ENCODE data around the gene PTPN6. TPM values are rescaled to one million over a fixed set of nuclear protein-coding genes. Genes with fewer than 3 reads are reported as not detected.

The PTPN6 gene
- total RNA-seq, 1 donor from 2014 or later: 0.94 TPM

GRCh38 chr12:6951551-6952120, 480 bp downstream of the PTPN6 start:
- H3K27ac Mint-ChIP-seq (ENCODE audit: unreplicated experiment): no peak overlapping the region
- no peaks in the 10 kb centered on the region for H3K9me3 Mint-ChIP-seq (ENCODE audit: unreplicated experiment)
- H3K27me3 Mint-ChIP-seq (ENCODE audit: unreplicated experiment): no peaks in the 10 kb centered on the region
- peaks cover 27% of the 10 kb centered on the region for H3K4me1 Mint-ChIP-seq (ENCODE audit: unreplicated experiment)
- H3K4me3 Mint-ChIP-seq (ENCODE audit: unreplicated experiment): no peak overlapping the region
- TF ChIP-seq, protein P1, sequence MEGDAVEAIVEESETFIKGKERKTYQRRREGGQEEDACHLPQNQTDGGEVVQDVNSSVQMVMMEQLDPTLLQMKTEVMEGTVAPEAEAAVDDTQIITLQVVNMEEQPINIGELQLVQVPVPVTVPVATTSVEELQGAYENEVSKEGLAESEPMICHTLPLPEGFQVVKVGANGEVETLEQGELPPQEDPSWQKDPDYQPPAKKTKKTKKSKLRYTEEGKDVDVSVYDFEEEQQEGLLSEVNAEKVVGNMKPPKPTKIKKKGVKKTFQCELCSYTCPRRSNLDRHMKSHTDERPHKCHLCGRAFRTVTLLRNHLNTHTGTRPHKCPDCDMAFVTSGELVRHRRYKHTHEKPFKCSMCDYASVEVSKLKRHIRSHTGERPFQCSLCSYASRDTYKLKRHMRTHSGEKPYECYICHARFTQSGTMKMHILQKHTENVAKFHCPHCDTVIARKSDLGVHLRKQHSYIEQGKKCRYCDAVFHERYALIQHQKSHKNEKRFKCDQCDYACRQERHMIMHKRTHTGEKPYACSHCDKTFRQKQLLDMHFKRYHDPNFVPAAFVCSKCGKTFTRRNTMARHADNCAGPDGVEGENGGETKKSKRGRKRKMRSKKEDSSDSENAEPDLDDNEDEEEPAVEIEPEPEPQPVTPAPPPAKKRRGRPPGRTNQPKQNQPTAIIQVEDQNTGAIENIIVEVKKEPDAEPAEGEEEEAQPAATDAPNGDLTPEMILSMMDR (IDR thresholded peaks at IDR 0.05): no peak
- H3K36me3 Mint-ChIP-seq (ENCODE audit: unreplicated experiment): peaks cover 9% of the 10 kb centered on the region
- no peak for DNase-seq (ENCODE audit: extremely low spot score, unreplicated experiment)

DNA sequence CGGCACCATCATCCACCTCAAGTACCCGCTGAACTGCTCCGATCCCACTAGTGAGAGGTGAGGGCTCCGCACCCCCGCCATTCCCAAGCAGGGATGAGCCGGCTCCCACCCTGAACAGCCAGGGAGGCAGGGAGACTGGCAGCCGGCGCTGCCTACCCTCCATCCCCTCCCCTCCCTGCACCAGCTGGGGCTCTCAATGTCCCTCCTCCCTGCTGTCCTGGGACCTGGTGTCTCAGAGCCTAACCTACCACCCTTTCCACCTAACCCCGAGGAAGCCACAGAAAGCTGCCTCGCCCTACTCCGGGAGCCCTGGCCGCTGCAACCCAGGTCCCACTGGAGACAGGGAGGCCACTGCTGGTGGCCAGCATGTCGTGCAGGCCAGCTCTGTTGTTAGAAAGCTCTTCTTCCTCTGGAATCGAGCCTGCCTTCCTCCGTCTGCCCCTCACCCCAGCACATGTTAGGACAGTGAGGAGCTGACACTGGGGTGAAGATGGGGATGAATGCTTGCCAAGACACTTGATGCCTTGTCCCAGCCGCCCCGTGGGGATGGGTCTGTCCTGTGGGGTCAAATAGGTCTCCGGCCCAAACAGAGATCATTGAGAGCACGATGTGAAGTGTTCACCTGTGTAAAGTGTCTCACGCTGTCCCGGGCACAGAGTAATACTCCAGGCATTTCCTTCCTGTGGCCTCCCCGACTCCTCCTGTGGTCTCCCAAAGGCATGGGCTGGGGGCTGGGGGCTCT, 1.1 kb downstream of the PTPN6 start:
- TF ChIP-seq, protein P1 (IDR thresholded peaks at IDR 0.05): no peak
- DNase-seq (ENCODE audit: extremely low spot score, unreplicated experiment): no peak
- no peak overlapping the region for H3K27ac Mint-ChIP-seq (ENCODE audit: unreplicated experiment)
- H3K36me3 Mint-ChIP-seq (ENCODE audit: unreplicated experiment): peaks cover 4% of the 10 kb centered on the region
- H3K4me1 Mint-ChIP-seq (ENCODE audit: unreplicated experiment): peaks cover 23% of the 10 kb centered on the region
- no peak overlapping the region for H3K4me3 Mint-ChIP-seq (ENCODE audit: unreplicated experiment)
- H3K9me3 Mint-ChIP-seq (ENCODE audit: unreplicated experiment): no peaks in the 10 kb centered on the region
- no peaks in the 10 kb centered on the region for H3K27me3 Mint-ChIP-seq (ENCODE audit: unreplicated experiment)

DNA sequence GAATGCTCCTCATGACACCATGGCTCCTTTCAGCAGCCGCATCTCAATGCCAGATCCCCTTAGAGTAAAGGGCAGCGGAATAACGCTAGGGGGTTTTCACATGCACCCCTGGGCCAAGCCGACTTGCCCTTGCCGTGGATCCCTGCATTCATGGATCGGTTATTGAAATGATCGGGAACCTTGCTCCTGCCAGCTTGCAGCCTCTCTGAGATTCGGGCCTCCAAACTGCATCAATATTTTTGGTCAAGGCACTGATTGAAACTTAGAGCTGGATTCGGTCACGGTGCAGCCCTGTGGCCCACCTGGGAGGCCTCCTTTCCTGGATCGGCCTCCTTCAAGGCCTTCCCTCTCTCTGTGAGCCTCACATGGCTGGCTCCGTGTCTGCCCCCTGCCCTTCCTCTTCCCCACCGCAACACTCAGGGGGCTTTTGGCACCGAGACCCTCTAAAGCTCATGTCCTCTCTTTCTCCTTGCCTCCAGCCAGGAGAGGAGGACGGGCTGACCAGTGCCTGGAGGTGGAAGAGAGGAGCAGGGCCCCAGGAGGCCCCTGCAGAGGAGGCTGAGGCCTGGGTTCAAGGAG, 1.8 kb downstream of the PTPN6 start:
- peaks cover 23% of the 10 kb centered on the region for H3K4me1 Mint-ChIP-seq (ENCODE audit: unreplicated experiment)
- TF ChIP-seq, protein P1 (IDR thresholded peaks at IDR 0.05): no peak
- no peaks in the 10 kb centered on the region for H3K9me3 Mint-ChIP-seq (ENCODE audit: unreplicated experiment)
- no peaks in the 10 kb centered on the region for H3K27me3 Mint-ChIP-seq (ENCODE audit: unreplicated experiment)
- H3K36me3 Mint-ChIP-seq (ENCODE audit: unreplicated experiment): no peaks in the 10 kb centered on the region
- H3K27ac Mint-ChIP-seq (ENCODE audit: unreplicated experiment): peak overlapping the region; percentile 90
- no peak overlapping the region for H3K4me3 Mint-ChIP-seq (ENCODE audit: unreplicated experiment)
- no peak for DNase-seq (ENCODE audit: extremely low spot score, unreplicated experiment)

DNA sequence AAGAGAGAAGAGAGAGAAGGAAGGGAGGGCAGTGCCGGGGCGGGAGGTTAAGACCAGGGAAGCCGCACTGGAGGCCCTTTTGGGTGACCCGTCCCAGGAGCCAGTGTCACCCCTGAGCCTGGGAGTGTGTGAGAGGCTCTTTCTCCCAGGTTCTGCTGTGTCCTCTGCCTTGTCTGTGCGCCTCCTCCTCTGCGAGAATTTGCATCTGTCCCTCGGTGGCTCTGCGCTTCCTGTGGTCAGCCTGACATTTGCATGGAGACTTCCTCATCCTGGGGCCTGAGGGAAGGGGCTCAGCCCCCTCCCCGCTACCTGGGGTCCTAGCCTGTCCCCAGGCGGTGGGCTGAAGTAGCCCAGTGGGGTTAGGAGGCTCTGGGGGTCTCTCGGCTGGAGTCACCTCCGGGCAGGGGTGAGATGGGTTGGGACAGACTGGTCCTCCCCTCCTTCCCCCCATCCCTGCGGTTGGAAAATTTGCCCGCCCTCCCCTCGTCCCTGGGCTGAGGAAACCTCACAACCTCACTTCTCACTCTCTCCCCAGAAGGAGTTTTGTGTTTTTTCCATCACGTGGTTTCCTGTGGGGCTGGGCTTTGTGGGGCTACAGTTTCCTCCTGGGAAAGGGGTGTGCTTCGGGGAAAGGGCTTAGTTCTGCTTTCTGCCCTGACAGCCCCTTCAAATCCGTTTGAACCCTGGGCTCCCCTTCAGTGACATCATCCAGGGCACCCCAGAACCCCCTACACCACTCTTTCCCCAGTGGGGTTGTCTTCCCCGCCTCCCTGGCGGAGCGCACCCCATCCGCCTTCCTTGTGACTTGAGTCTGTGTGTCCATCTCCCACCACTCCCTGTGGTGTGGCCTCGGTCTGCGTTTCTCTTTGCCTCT, 2.5 kb downstream of the PTPN6 start:
- no peaks in the 10 kb centered on the region for H3K9me3 Mint-ChIP-seq (ENCODE audit: unreplicated experiment)
- H3K27me3 Mint-ChIP-seq (ENCODE audit: unreplicated experiment): no peaks in the 10 kb centered on the region
- H3K4me1 Mint-ChIP-seq (ENCODE audit: unreplicated experiment): peaks cover 23% of the 10 kb centered on the region
- DNase-seq (ENCODE audit: extremely low spot score, unreplicated experiment): no peak
- H3K27ac Mint-ChIP-seq (ENCODE audit: unreplicated experiment): peak overlapping the region; percentile 90
- TF ChIP-seq, protein P1 (IDR thresholded peaks at IDR 0.05): no peak
- no peak overlapping the region for H3K4me3 Mint-ChIP-seq (ENCODE audit: unreplicated experiment)
- no peaks in the 10 kb centered on the region for H3K36me3 Mint-ChIP-seq (ENCODE audit: unreplicated experiment)
